Measurements from ENCODE around the gene CPXM2. TPM values are rescaled to one million over a fixed set of nuclear protein-coding genes. Genes with fewer than 3 reads are reported as not detected.

Gene CPXM2
- total RNA-seq, 2 experiments from 2014 or later = not detected

DNA sequence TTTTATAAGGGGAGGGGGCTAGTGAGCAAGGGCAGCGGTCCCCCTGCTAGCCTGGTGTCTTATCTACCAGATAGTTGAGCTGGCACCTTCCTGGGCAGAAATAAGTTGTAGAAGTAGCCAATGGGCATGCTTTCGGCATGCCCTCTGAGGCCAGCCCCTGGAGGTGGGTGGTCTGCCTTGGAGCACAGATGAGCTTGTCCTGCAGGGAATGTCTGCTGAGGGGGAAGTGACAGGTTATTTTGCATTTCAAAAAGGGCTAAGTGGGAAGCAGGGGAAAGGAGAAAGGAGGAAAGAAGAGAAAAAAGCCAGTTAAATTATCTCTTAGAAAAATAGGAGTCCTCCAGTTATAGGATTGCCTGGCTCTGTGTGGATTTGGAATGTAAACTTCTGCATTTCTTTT is 136.5 kb downstream of the CPXM2 start:
- H3K79me2 ChIP-seq (ENCODE audit: insufficient read depth, low read depth, low read length) = no peaks in the 10 kb centered on the region
- H2AFZ ChIP-seq (ENCODE audit: low read length) = no peak overlapping the region
- H3K4me2 ChIP-seq (ENCODE audit: low read length) = no peak overlapping the region
- no peaks in the 10 kb centered on the region for H4K20me1 ChIP-seq (ENCODE audit: insufficient read depth, low read length)
- H3K4me1 ChIP-seq (ENCODE audit: insufficient read depth, low read length, poor library complexity, severe bottlenecking) = no peaks in the 10 kb centered on the region
- no TSS peak for BruUV-seq (replicated peaks)
- H3K27ac ChIP-seq (ENCODE audit: low read depth, low read length, poor library complexity, severe bottlenecking) = no peak overlapping the region
- TF ChIP-seq EZH2phosphoT487 (IDR thresholded peaks at IDR 0.05; ENCODE audit: borderline replicate concordance, low read depth, low read length) = no peak
- TF ChIP-seq, protein P1, sequence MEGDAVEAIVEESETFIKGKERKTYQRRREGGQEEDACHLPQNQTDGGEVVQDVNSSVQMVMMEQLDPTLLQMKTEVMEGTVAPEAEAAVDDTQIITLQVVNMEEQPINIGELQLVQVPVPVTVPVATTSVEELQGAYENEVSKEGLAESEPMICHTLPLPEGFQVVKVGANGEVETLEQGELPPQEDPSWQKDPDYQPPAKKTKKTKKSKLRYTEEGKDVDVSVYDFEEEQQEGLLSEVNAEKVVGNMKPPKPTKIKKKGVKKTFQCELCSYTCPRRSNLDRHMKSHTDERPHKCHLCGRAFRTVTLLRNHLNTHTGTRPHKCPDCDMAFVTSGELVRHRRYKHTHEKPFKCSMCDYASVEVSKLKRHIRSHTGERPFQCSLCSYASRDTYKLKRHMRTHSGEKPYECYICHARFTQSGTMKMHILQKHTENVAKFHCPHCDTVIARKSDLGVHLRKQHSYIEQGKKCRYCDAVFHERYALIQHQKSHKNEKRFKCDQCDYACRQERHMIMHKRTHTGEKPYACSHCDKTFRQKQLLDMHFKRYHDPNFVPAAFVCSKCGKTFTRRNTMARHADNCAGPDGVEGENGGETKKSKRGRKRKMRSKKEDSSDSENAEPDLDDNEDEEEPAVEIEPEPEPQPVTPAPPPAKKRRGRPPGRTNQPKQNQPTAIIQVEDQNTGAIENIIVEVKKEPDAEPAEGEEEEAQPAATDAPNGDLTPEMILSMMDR (conservative IDR thresholded peaks at IDR 0.05; ENCODE audit: low read length) = no peak
- H3K9me2 ChIP-seq (ENCODE audit: insufficient read depth, low read length) = no peaks in the 10 kb centered on the region
- ChIA-PET CTCF (ENCODE audit: unreplicated experiment) (no interaction called here), POLR2A (interaction anchor here (0.7 kb wide), 1 partner anchor 26 kb away, joined by 3 read pairs; no protein-coding TSS in a partner anchor)
- H3K9me3 ChIP-seq (ENCODE audit: low read length) = no peaks in the 10 kb centered on the region
- no peaks in the 10 kb centered on the region for H3K36me3 ChIP-seq (ENCODE audit: insufficient read depth, low read length)
- intact Hi-C loops (cut with micrococcal nuclease; ENCODE audit: unreplicated experiment) = no loop called here
- H3K4me3 ChIP-seq (ENCODE audit: low read depth, low read length, poor library complexity, severe bottlenecking) = no peak overlapping the region
- DNase-seq (ENCODE audit: low spot score) = no peak

DNA sequence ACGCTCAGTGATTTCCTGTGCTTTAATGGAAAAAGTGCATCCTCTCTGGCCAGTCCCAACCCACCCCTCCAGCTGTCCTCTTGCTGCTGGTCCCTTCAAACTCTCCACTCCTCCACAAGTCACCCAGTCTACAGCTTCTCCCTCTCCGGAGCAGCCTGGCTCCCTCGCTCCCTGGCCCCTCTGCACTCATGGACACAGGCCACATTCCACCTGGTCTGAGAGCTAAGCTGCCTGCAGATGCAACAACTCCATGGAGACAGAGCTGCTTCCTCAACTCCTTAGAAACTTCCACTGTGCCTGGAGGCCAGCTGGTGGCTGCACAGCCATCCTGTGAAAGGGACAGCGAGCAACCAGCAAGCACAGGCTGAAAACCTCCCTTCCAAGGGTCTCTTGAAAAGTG is 137.5 kb downstream of the CPXM2 start:
- Histone ChIP-seq H3K27ac (ENCODE audit: low read depth, low read length, poor library complexity, severe bottlenecking) (no peak overlapping the region), H3K4me2 (ENCODE audit: low read length) (no peak overlapping the region), H4K20me1 (ENCODE audit: insufficient read depth, low read length) (no peaks in the 10 kb centered on the region), H3K4me3 (ENCODE audit: low read depth, low read length, poor library complexity, severe bottlenecking) (no peak overlapping the region), H3K9me3 (ENCODE audit: low read length) (no peaks in the 10 kb centered on the region), H3K4me1 (ENCODE audit: insufficient read depth, low read length, poor library complexity, severe bottlenecking) (no peaks in the 10 kb centered on the region), H3K79me2 (ENCODE audit: insufficient read depth, low read depth, low read length) (no peaks in the 10 kb centered on the region), H3K36me3 (ENCODE audit: insufficient read depth, low read length) (no peaks in the 10 kb centered on the region), H2AFZ (ENCODE audit: low read length) (no peak overlapping the region), H3K9me2 (ENCODE audit: insufficient read depth, low read length) (no peaks in the 10 kb centered on the region)
- no peak for DNase-seq (ENCODE audit: low spot score)
- POLR2A ChIA-PET = no interaction called here
- CTCF ChIA-PET (ENCODE audit: unreplicated experiment) = no interaction called here
- BruUV-seq (replicated peaks) = no TSS peak
- TF ChIP-seq, protein P1 (conservative IDR thresholded peaks at IDR 0.05; ENCODE audit: low read length) = no peak
- no peak for TF ChIP-seq EZH2phosphoT487 (IDR thresholded peaks at IDR 0.05; ENCODE audit: borderline replicate concordance, low read depth, low read length)
- intact Hi-C loops (cut with micrococcal nuclease; ENCODE audit: unreplicated experiment) = no loop called here

DNA sequence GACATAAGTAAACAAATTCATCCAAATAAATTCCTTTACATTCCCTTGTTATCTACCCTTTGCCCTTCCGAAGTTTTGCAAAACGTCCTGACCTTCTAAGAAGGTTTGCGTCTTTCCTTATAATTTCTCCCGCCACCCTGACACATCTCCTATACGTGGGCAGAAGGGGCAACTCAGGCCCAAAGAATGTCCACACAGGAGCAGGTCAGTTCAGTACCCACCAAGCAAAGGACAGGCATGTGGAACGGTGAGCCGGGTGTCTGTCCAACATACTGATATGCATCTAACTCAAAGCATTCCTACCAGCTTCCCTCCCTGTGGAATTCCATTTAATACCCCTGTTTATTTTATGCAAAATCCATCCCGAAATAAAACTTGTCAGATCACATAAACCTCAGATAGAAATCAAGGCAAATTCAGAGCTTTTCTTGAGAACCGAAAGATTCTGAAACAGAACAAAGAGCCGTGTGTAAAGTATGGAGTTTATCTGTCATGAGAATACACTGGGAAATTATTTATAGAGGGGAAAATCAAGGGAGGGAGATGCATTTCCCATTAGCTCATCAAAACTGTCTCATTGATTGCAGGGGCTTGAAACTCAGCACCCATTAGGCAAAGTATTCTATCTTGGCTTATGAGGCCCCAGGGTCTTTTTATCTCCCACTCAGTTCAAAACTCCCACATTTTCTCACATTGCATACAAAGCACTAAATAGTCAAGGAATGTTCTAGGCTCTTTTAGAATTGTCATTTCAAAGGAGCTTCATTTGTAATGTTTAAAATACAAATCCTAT is 140.1 kb downstream of the CPXM2 start:
- no peaks in the 10 kb centered on the region for H3K79me2 ChIP-seq (ENCODE audit: insufficient read depth, low read depth, low read length)
- intact Hi-C loops (cut with micrococcal nuclease; ENCODE audit: unreplicated experiment) = no loop called here
- POLR2A ChIA-PET = no interaction called here
- no peaks in the 10 kb centered on the region for H4K20me1 ChIP-seq (ENCODE audit: insufficient read depth, low read length)
- no peak for TF ChIP-seq EZH2phosphoT487 (IDR thresholded peaks at IDR 0.05; ENCODE audit: borderline replicate concordance, low read depth, low read length)
- TF ChIP-seq, protein P1 (conservative IDR thresholded peaks at IDR 0.05; ENCODE audit: low read length) = no peak
- no TSS peak for BruUV-seq (replicated peaks)
- no peak overlapping the region for H3K27ac ChIP-seq (ENCODE audit: low read depth, low read length, poor library complexity, severe bottlenecking)
- no peak overlapping the region for H3K4me2 ChIP-seq (ENCODE audit: low read length)
- CTCF ChIA-PET (ENCODE audit: unreplicated experiment) = no interaction called here
- no peaks in the 10 kb centered on the region for H3K9me2 ChIP-seq (ENCODE audit: insufficient read depth, low read length)
- H2AFZ ChIP-seq (ENCODE audit: low read length) = no peak overlapping the region
- no peaks in the 10 kb centered on the region for H3K36me3 ChIP-seq (ENCODE audit: insufficient read depth, low read length)
- no peak overlapping the region for H3K4me3 ChIP-seq (ENCODE audit: low read depth, low read length, poor library complexity, severe bottlenecking)
- H3K4me1 ChIP-seq (ENCODE audit: insufficient read depth, low read length, poor library complexity, severe bottlenecking) = no peaks in the 10 kb centered on the region
- H3K9me3 ChIP-seq (ENCODE audit: low read length) = no peaks in the 10 kb centered on the region
- DNase-seq (ENCODE audit: low spot score) = no peak

All from OCI-LY7 (cell line).